Esophagus muscularis mucosa (tissue), 4 donors: ENCODE results near the gene ASPSCR1.

Experiments
- EP300 ChIP-seq: sonication (generic); formaldehyde crosslinking; IDR thresholded peaks from one replicate; pipeline ENCODE4 v1.6.1; 2017; ENCODE audit warnings: antibody characterized with exemption
- POLR2A ChIP-seq: fragments of 450-650 bp; IDR thresholded peaks from one replicate; pipeline ENCODE4 v1.6.1; 2017; ENCODE audit warnings: antibody characterized with exemption, moderate library complexity, mild to moderate bottlenecking, low read depth
- POLR2AphosphoS5 ChIP-seq, 2 donors: sonication (generic); formaldehyde crosslinking; IDR thresholded peaks; one replicate each; pipeline ENCODE4 v1.6.1; 2017; ENCODE audit warnings: antibody characterized with exemption in 2 of 2
- TF ChIP-seq, protein P1 (sequence below), 3 experiments: fragments of 200-600 bp in 2 of 3; fragments of 450-650 bp in 1 of 3; sonication (generic) in 2 of 3; IDR thresholded peaks; one replicate each; pipeline ENCODE4 v1.5.1; 2017 to 2019; ENCODE audit warnings: antibody characterized with exemption in 3 of 3, mild to moderate bottlenecking in 2 of 3, moderate library complexity in 1 of 3

DNA sequence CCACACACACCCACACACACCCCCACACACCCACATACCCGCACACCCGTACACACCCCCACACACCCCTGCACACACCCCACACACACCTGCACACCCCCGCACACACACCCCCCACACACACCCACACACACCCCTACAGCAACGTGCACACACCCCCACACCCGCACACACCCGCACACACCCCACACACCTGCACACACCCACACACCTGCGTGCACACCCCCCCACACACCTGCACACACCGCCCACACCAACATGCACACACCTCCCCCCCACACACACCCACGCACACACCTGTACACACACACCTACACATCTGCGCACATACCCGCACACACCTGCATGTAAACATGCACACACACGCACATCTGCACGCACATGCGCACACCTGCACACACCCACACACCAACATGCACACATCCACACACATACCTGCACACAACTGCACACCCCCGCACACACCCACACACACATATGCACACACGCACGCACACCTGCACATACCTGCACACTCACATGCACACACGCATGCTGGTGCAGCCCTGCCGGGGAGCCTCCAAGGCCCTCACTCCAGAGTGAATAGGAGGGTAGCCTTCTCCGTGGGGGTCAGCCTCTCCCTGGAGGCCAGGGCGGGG lies 7.5 kb downstream of the ASPSCR1 start:
- TF ChIP-seq POLR2AphosphoS5 (IDR thresholded peaks at IDR 0.05) (no peak), POLR2A (no peak), EP300 (no peak)
- TF ChIP-seq, protein P1, sequence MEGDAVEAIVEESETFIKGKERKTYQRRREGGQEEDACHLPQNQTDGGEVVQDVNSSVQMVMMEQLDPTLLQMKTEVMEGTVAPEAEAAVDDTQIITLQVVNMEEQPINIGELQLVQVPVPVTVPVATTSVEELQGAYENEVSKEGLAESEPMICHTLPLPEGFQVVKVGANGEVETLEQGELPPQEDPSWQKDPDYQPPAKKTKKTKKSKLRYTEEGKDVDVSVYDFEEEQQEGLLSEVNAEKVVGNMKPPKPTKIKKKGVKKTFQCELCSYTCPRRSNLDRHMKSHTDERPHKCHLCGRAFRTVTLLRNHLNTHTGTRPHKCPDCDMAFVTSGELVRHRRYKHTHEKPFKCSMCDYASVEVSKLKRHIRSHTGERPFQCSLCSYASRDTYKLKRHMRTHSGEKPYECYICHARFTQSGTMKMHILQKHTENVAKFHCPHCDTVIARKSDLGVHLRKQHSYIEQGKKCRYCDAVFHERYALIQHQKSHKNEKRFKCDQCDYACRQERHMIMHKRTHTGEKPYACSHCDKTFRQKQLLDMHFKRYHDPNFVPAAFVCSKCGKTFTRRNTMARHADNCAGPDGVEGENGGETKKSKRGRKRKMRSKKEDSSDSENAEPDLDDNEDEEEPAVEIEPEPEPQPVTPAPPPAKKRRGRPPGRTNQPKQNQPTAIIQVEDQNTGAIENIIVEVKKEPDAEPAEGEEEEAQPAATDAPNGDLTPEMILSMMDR (IDR thresholded peaks at IDR 0.05) = no peak
